Measurements from ENCODE around the gene HK1. TPM values are rescaled to one million over a fixed set of nuclear protein-coding genes. Genes with fewer than 3 reads are reported as not detected.
A peak's percentile ranks its signal among the peaks of the same experiment; 100 is the strongest.

HK1 gene
- total RNA-seq, 2 donors from 2014 or later: 15.8 to 17.1 TPM

- WGBS, 2 donors: 7% methylated on average over 86 of the region's 90 CpGs; no CpG with 5 or more reads in 1 of the 2 donors
- Histone ChIP-seq H3K27ac (peak overlapping the region; percentile 64 to 91 (median 79)), H3K36me3 (replicated peaks in 1 of 2; ENCODE audit: insufficient read depth in 1 of 2, low read depth in 2 of 2) (no peaks in the 10 kb centered on the region), H3K4me1 (peaks cover 46% of the 10 kb centered on the region), H3K4me3 (peak overlapping the region; percentile 6 to 41), H3K9me3 (no peaks in the 10 kb centered on the region), H3K27me3 (no peaks in the 10 kb centered on the region)
- TF ChIP-seq POLR2A (IDR thresholded peaks at IDR 0.05): peak; percentile 53 to 74 (median 57)
- TF ChIP-seq, protein P1, sequence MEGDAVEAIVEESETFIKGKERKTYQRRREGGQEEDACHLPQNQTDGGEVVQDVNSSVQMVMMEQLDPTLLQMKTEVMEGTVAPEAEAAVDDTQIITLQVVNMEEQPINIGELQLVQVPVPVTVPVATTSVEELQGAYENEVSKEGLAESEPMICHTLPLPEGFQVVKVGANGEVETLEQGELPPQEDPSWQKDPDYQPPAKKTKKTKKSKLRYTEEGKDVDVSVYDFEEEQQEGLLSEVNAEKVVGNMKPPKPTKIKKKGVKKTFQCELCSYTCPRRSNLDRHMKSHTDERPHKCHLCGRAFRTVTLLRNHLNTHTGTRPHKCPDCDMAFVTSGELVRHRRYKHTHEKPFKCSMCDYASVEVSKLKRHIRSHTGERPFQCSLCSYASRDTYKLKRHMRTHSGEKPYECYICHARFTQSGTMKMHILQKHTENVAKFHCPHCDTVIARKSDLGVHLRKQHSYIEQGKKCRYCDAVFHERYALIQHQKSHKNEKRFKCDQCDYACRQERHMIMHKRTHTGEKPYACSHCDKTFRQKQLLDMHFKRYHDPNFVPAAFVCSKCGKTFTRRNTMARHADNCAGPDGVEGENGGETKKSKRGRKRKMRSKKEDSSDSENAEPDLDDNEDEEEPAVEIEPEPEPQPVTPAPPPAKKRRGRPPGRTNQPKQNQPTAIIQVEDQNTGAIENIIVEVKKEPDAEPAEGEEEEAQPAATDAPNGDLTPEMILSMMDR (IDR thresholded peaks at IDR 0.05): peak in 2 of 7 experiments; percentile 0 to 16
- ATAC-seq (peak; percentile 94), DNase-seq (peak; percentile 85 to 91 (median 90))
- intact Hi-C loops (cut with DNase I): no loop called here
Observed at GRCh38 chr10:69318106-69318866, 40.0 kb downstream of the HK1 start.

- ATAC-seq: peak; percentile 18
- WGBS, 2 donors: 3 to 12% methylated on average over 8 to 61 of the region's 73 CpGs
- Histone ChIP-seq H3K36me3 (replicated peaks in 1 of 2; ENCODE audit: insufficient read depth in 1 of 2, low read depth in 2 of 2) (no peaks in the 10 kb centered on the region), H3K4me3 (peak overlapping the region; percentile 6 to 41), H3K27ac (peak overlapping the region; percentile 64 to 91 (median 79)), H3K27me3 (no peaks in the 10 kb centered on the region), H3K9me3 (no peaks in the 10 kb centered on the region), H3K4me1 (peaks cover 46% of the 10 kb centered on the region)
- peak; percentile 16 to 61 (median 31) for TF ChIP-seq POLR2A (IDR thresholded peaks at IDR 0.05)
- TF ChIP-seq, protein P1 (IDR thresholded peaks at IDR 0.05): no peak
- peak; percentile 53 to 74 (median 69) for DNase-seq
- intact Hi-C loops (cut with DNase I): no loop called here
Observed at GRCh38 chr10:69318867-69319727, 40.8 kb downstream of the HK1 start.

- Histone ChIP-seq H3K27ac (peak overlapping the region in 2 of 4 donors; percentile 89 to 91), H3K4me3 (no peak overlapping the region), H3K27me3 (no peaks in the 10 kb centered on the region), H3K4me1 (peaks cover 42% of the 10 kb centered on the region), H3K36me3 (replicated peaks in 1 of 2; ENCODE audit: insufficient read depth in 1 of 2, low read depth in 2 of 2) (no peaks in the 10 kb centered on the region), H3K9me3 (no peaks in the 10 kb centered on the region)
- ATAC-seq: no peak
- WGBS, 2 donors: 65 to 91% methylated on average over 6 to 9 of the region's 9 CpGs
- TF ChIP-seq, protein P1 (IDR thresholded peaks at IDR 0.05): no peak
- TF ChIP-seq POLR2A (IDR thresholded peaks at IDR 0.05): no peak
- intact Hi-C loops (cut with DNase I): no loop called here
- no peak for DNase-seq
Observed at GRCh38 chr10:69319841-69320316, 41.6 kb downstream of the HK1 start.

DNA sequence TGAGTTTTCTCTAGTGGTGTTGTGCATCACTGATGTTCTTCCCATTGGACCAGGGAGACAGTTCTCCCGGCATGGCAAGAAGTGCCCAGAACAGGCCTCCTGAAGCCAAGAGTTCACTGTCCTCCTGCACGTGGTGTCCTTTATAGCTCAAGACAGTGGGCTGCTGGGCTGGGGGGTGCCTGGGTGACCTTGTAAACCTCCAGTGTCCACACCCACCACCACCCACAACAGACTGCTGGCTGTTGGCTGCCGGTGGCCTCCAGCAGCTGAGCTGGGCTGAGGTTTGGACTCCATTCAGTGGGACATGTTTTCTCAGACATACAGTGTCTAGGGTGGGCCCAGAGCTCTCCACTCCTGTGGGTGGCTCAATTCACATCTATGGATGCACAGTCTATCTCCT lies 42.2 kb downstream of the HK1 start:
- Histone ChIP-seq H3K9me3 (no peaks in the 10 kb centered on the region), H3K36me3 (replicated peaks in 1 of 2; ENCODE audit: insufficient read depth in 1 of 2, low read depth in 2 of 2) (no peaks in the 10 kb centered on the region), H3K27me3 (no peaks in the 10 kb centered on the region), H3K4me3 (no peak overlapping the region), H3K27ac (no peak overlapping the region), H3K4me1 (peaks cover 37% of the 10 kb centered on the region)
- DNase-seq (no peak), ATAC-seq (no peak)
- 93 to 100% methylated on average over 1 to 3 of the region's 3 CpGs for WGBS, 2 donors
- TF ChIP-seq, protein P1 (IDR thresholded peaks at IDR 0.05): no peak
- TF ChIP-seq POLR2A (IDR thresholded peaks at IDR 0.05): no peak
- intact Hi-C loops (cut with DNase I): no loop called here
